GM12873 (cell line): ENCODE results near the gene IQCK.

Experiments used
- CTCF ChIP-seq: IDR thresholded peaks from 2 replicates; pipeline ENCODE4 v1.5.1; 2012; ENCODE audit warnings: low read depth, mild to moderate bottlenecking, moderate library complexity, low read length, control low read depth; ENCODE audit not compliant: insufficient read depth; ENCODE audit errors: missing control alignments

Gene IQCK

GRCh38 chr16:19888834-19889233, 170.8 kb downstream of the IQCK start:
- no peak for TF ChIP-seq CTCF

- TF ChIP-seq CTCF: no peak
These were observed 172.8 kb downstream of the IQCK start for GRCh38 chr16:19890901-19891300.

- TF ChIP-seq CTCF: no peak
These were observed 174.8 kb downstream of the IQCK start for GRCh38 chr16:19892902-19893301.

GRCh38 chr16:19894586-19894985, 176.5 kb downstream of the IQCK start:
- no peak for TF ChIP-seq CTCF

- no peak for TF ChIP-seq CTCF
These were observed 178.9 kb downstream of the IQCK start for GRCh38 chr16:19896951-19897350.

- TF ChIP-seq CTCF: no peak
These were observed 180.1 kb downstream of the IQCK start for GRCh38 chr16:19898166-19898565.

GRCh38 chr16:19898924-19899604, 181.0 kb downstream of the IQCK start:
- TF ChIP-seq CTCF: peak; percentile 86

GRCh38 chr16:19899605-19899955, 181.5 kb downstream of the IQCK start:
- TF ChIP-seq CTCF: no peak
